SK-N-SH (cell line): ENCODE results near the gene LTK.

Experiments
- CTCF ChIP-seq: fragments of 200-600 bp; sonication (generic); IDR thresholded peaks from 2 replicates; pipeline ENCODE4 v1.6.1; 2017; ENCODE audit warnings: antibody characterized with exemption, mild to moderate bottlenecking, moderate library complexity
- EZH2phosphoT487 ChIP-seq: fragments of 200-600 bp; sonication (generic); IDR thresholded peaks from 2 replicates; pipeline ENCODE4 v1.6.1; 2017; ENCODE audit warnings: low read depth, mixed run types, mild to moderate bottlenecking, antibody characterized with exemption, moderate library complexity, borderline replicate concordance
- FOXM1 ChIP-seq: IDR thresholded peaks from 2 replicates; pipeline ENCODE4 v1.4.0; 2012; ENCODE audit warnings: low read depth, mild to moderate bottlenecking
- GABPA ChIP-seq: IDR thresholded peaks from 2 replicates; pipeline ENCODE4 v1.4.0; 2012; ENCODE audit warnings: low read depth, mild to moderate bottlenecking
- PBX3 ChIP-seq: IDR thresholded peaks from 2 replicates; pipeline ENCODE4; 2012
- POLR2AphosphoS5 ChIP-seq: IDR thresholded peaks from 2 replicates; pipeline ENCODE4 v1.6.1; 2012; ENCODE audit warnings: low read depth, low read length
- TAF1 ChIP-seq: IDR thresholded peaks from 2 replicates; pipeline ENCODE4 v1.6.1; 2012; ENCODE audit warnings: low read depth, mild to moderate bottlenecking, low read length, moderate library complexity, borderline replicate concordance

GRCh38 chr15:41544650-41545015 is 31.0 kb upstream of the LTK start:
- no peak for TF ChIP-seq FOXM1
- TF ChIP-seq PBX3 = no peak
- TF ChIP-seq POLR2AphosphoS5 = no peak
- no peak for TF ChIP-seq GABPA
- TF ChIP-seq CTCF = no peak
- TF ChIP-seq TAF1 = no peak
- TF ChIP-seq EZH2phosphoT487 = no peak
